ENCODE measurements around the gene SKIDA1. TPM values are rescaled to one million over a fixed set of nuclear protein-coding genes. Genes with fewer than 3 reads are reported as not detected.

The SKIDA1 gene
- total RNA-seq, 1 experiment from 2014 or later: 0.34 TPM

- TF ChIP-seq TCF7L2 (IDR thresholded peaks at IDR 0.05; ENCODE audit: borderline replicate concordance, extremely low read depth, insufficient read depth, insufficient read length): no peak
These were observed 50.1 kb downstream of the SKIDA1 start (continued) for GRCh38 chr10:21475393-21475792.

DNA sequence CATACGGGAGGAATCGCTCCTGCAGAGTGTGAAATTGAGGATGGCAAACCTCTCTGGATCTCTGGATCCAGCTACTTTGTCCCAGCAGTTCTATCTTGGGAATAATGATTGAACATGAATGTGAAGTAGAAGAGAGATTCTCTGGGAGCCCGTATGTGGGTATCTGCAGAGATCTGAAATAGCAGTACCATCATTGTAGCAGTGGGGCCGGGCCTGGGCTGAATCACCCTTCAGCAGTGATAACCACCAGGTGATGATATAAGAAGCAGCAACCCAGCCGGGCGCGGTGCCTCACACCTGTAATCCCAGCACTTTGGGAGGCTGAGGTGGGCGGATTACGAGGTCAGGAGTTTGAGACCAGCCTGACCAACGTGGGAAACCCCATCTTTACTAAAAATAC lies 51.9 kb downstream of the SKIDA1 start:
- Histone ChIP-seq H3K36me3 (ENCODE audit: control insufficient read depth in 1 of 2, insufficient read depth in 2 of 2, low read length in 2 of 2) (no peaks in the 10 kb centered on the region), H3K4me1 (ENCODE audit: control insufficient read depth in 1 of 2, insufficient read depth in 2 of 2, low read length in 2 of 2) (no peaks in the 10 kb centered on the region), H3K9ac (ENCODE audit: low read length) (no peak overlapping the region), H3K9me3 (ENCODE audit: control insufficient read depth in 1 of 2, insufficient read depth in 1 of 2, low read depth in 1 of 2, low read length in 2 of 2) (no peaks in the 10 kb centered on the region), H3K27me3 (ENCODE audit: insufficient read depth, low read length) (no peaks in the 10 kb centered on the region), H3K27ac (ENCODE audit: low read depth, low read length) (no peak overlapping the region), H3K79me2 (ENCODE audit: insufficient read depth, low read length) (no peaks in the 10 kb centered on the region), H3K4me2 (ENCODE audit: low read length) (no peak overlapping the region), H3K4me3 (replicated peaks in 1 of 2; ENCODE audit: low read depth in 1 of 2, low read length in 2 of 2) (no peak overlapping the region), H2AFZ (ENCODE audit: low read depth, low read length, poor library complexity, severe bottlenecking) (no peak overlapping the region), H3K9me2 (ENCODE audit: insufficient read depth) (no peaks in the 10 kb centered on the region), H4K20me1 (ENCODE audit: insufficient read depth) (no peaks in the 10 kb centered on the region)
- ATAC-seq (no peak), DNase-seq (ENCODE audit: low read depth, low spot score) (no peak)
- POLR2A ChIA-PET: no interaction called here
- intact Hi-C loops (cut with micrococcal nuclease): no loop called here
- CTCF ChIA-PET: no interaction called here
- no TSS peak for BruUV-seq (replicated peaks)
- TF ChIP-seq ATF3 (IDR thresholded peaks at IDR 0.05) (no peak), FOSL1 (IDR thresholded peaks at IDR 0.05; ENCODE audit: low read depth) (no peak), EZH2 (IDR thresholded peaks at IDR 0.05) (no peak), EZH2phosphoT487 (IDR thresholded peaks at IDR 0.05; ENCODE audit: borderline replicate concordance) (no peak), ZBTB33 (IDR thresholded peaks at IDR 0.05; ENCODE audit: extremely low read depth, insufficient replicate concordance, low read length) (no peak), JUND (IDR thresholded peaks at IDR 0.05) (no peak), RAD21 (IDR thresholded peaks at IDR 0.05; ENCODE audit: low read depth) (no peak), ZNF274 (IDR thresholded peaks at IDR 0.05; ENCODE audit: low read depth, low read length) (no peak), MAX (IDR thresholded peaks at IDR 0.05) (no peak), SP1 (IDR thresholded peaks at IDR 0.05; ENCODE audit: low read depth) (no peak), ZFX (IDR thresholded peaks at IDR 0.05) (no peak), CBX3 (IDR thresholded peaks at IDR 0.05; ENCODE audit: low read depth) (no peak), YY1 (IDR thresholded peaks at IDR 0.05; ENCODE audit: extremely low read depth, insufficient replicate concordance, low read depth, low read length) (no peak), ELF1 (IDR thresholded peaks at IDR 0.05; ENCODE audit: borderline replicate concordance, low read depth) (no peak), SIN3A (IDR thresholded peaks at IDR 0.05; ENCODE audit: low read depth) (no peak), TCF7L2 (IDR thresholded peaks at IDR 0.05; ENCODE audit: borderline replicate concordance, extremely low read depth, insufficient read depth, insufficient read length) (no peak), SRF (IDR thresholded peaks at IDR 0.05; ENCODE audit: low read depth) (no peak)
- TF ChIP-seq, protein P1, sequence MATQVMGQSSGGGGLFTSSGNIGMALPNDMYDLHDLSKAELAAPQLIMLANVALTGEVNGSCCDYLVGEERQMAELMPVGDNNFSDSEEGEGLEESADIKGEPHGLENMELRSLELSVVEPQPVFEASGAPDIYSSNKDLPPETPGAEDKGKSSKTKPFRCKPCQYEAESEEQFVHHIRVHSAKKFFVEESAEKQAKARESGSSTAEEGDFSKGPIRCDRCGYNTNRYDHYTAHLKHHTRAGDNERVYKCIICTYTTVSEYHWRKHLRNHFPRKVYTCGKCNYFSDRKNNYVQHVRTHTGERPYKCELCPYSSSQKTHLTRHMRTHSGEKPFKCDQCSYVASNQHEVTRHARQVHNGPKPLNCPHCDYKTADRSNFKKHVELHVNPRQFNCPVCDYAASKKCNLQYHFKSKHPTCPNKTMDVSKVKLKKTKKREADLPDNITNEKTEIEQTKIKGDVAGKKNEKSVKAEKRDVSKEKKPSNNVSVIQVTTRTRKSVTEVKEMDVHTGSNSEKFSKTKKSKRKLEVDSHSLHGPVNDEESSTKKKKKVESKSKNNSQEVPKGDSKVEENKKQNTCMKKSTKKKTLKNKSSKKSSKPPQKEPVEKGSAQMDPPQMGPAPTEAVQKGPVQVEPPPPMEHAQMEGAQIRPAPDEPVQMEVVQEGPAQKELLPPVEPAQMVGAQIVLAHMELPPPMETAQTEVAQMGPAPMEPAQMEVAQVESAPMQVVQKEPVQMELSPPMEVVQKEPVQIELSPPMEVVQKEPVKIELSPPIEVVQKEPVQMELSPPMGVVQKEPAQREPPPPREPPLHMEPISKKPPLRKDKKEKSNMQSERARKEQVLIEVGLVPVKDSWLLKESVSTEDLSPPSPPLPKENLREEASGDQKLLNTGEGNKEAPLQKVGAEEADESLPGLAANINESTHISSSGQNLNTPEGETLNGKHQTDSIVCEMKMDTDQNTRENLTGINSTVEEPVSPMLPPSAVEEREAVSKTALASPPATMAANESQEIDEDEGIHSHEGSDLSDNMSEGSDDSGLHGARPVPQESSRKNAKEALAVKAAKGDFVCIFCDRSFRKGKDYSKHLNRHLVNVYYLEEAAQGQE (IDR thresholded peaks at IDR 0.05; ENCODE audit: low read depth): no peak
- RAD21 ChIA-PET (ENCODE audit: low non-redundant PET in 1 of 2, low total read pairs in 2 of 2, uncharacterized antibody in 2 of 2, unreplicated experiment in 2 of 2): no interaction called here
